Measurements from ENCODE around the gene KBTBD2. TPM values are rescaled to one million over a fixed set of nuclear protein-coding genes. Genes with fewer than 3 reads are reported as not detected.

Gene KBTBD2
- total and polyA plus RNA-seq, 4 donors, result 15.0 to 80.5 (median 25.6) TPM

- Histone ChIP-seq H3K9ac (ENCODE audit: insufficient read depth in 1 of 2, low read length in 2 of 2) (no peak overlapping the region), H3K27ac (ENCODE audit: low read depth in 1 of 2, low read length in 1 of 2) (peak overlapping the region in 1 of 2 donors; percentile 54), H3K4me3 (no peak overlapping the region), H3K36me3 (ENCODE audit: control insufficient read depth in 4 of 4, insufficient read depth in 4 of 4, low read length in 4 of 4) (peaks cover 2 to 10% (median 3%) of the 10 kb centered on the region in 4 donors), H3K4me1 (ENCODE audit: control insufficient read depth in 5 of 5, insufficient read depth in 5 of 5, low read length in 5 of 5) (peaks cover 0 to 29% (median 13%) of the 10 kb centered on the region in 5 donors), H3K27me3 (ENCODE audit: control insufficient read depth in 3 of 3, insufficient read depth in 3 of 3, low read length in 2 of 3) (no peaks in the 10 kb centered on the region), H3K9me3 (ENCODE audit: control insufficient read depth in 4 of 4, insufficient read depth in 3 of 4, low read length in 3 of 4) (no peaks in the 10 kb centered on the region)
- TF ChIP-seq CTCF (IDR thresholded peaks at IDR 0.05; ENCODE audit: control extremely low read depth, extremely low read depth), result no peak
- no peak for DNase-seq
- 87 to 91% methylated on average over 3 of the region's 3 CpGs for WGBS, 2 donors
- ATAC-seq (ENCODE audit: insufficient read depth, low FRiP score), result no peak
Measured at GRCh38 chr7:32936689-32937088, 45.1 kb upstream of the KBTBD2 start.

- peaks cover 0 to 21% (median 13%) of the 10 kb centered on the region in 5 donors for H3K4me1 ChIP-seq (ENCODE audit: control insufficient read depth in 5 of 5, insufficient read depth in 5 of 5, low read length in 5 of 5)
- no peaks in the 10 kb centered on the region for H3K9me3 ChIP-seq (ENCODE audit: control insufficient read depth in 4 of 4, insufficient read depth in 3 of 4, low read length in 3 of 4)
- no peak overlapping the region for H3K9ac ChIP-seq (ENCODE audit: insufficient read depth in 1 of 2, low read length in 2 of 2)
- 97 to 99% methylated on average over 1 of the region's 1 CpG for WGBS, 2 donors
- TF ChIP-seq CTCF (IDR thresholded peaks at IDR 0.05; ENCODE audit: control extremely low read depth, extremely low read depth), result no peak
- H3K4me3 ChIP-seq, result no peak overlapping the region
- ATAC-seq (ENCODE audit: insufficient read depth, low FRiP score) (no peak), DNase-seq (no peak)
- peaks cover 4 to 15% (median 5%) of the 10 kb centered on the region in 4 donors for H3K36me3 ChIP-seq (ENCODE audit: control insufficient read depth in 4 of 4, insufficient read depth in 4 of 4, low read length in 4 of 4)
- H3K27me3 ChIP-seq (ENCODE audit: control insufficient read depth in 3 of 3, insufficient read depth in 3 of 3, low read length in 2 of 3), result no peaks in the 10 kb centered on the region
- no peak overlapping the region for H3K27ac ChIP-seq (ENCODE audit: low read depth in 1 of 2, low read length in 1 of 2)
Measured at GRCh38 chr7:32935558-32935957, 44.0 kb upstream of the KBTBD2 start.

- ATAC-seq (ENCODE audit: insufficient read depth, low FRiP score) (no peak), DNase-seq (no peak)
- Histone ChIP-seq H3K9me3 (ENCODE audit: control insufficient read depth in 4 of 4, insufficient read depth in 3 of 4, low read length in 3 of 4) (no peaks in the 10 kb centered on the region), H3K36me3 (ENCODE audit: control insufficient read depth in 4 of 4, insufficient read depth in 4 of 4, low read length in 4 of 4) (peaks cover 4 to 31% (median 16%) of the 10 kb centered on the region in 4 donors), H3K27ac (ENCODE audit: low read depth in 1 of 2, low read length in 1 of 2) (no peak overlapping the region), H3K4me3 (no peak overlapping the region), H3K27me3 (ENCODE audit: control insufficient read depth in 3 of 3, insufficient read depth in 3 of 3, low read length in 2 of 3) (no peaks in the 10 kb centered on the region), H3K4me1 (ENCODE audit: control insufficient read depth in 5 of 5, insufficient read depth in 5 of 5, low read length in 5 of 5) (no peaks in the 10 kb centered on the region), H3K9ac (ENCODE audit: insufficient read depth in 1 of 2, low read length in 2 of 2) (no peak overlapping the region)
- TF ChIP-seq CTCF (IDR thresholded peaks at IDR 0.05; ENCODE audit: control extremely low read depth, extremely low read depth), result no peak
- 91 to 92% methylated on average over 7 of the region's 7 CpGs for WGBS, 2 donors
Measured at GRCh38 chr7:32930378-32930777, 38.8 kb upstream of the KBTBD2 start.
